ENCODE results near the gene ARHGAP10.

GRCh38 chr4:147996859-147997258, 265.0 kb downstream of the ARHGAP10 start:
- TF ChIP-seq EZH2 (IDR thresholded peaks at IDR 0.05; ENCODE audit: borderline replicate concordance, insufficient read depth, low read depth, low read length, poor library complexity, severe bottlenecking) (no peak), CTCF (IDR thresholded peaks at IDR 0.05) (no peak)

Measured in B cell (primary cell).